HG03439 (cell line): ENCODE data around the gene SPTB.
"Not testable (repeated sequence)": the region's sequence is repeated elsewhere in the genome, so short reads cannot be mapped to it uniquely, and the experiment has no call there.

Experiments used
- ATAC-seq: cut with Tn5 transposase; IDR thresholded peaks from one replicate; pipeline ENCODE4 v1.9.1; 2021; ENCODE audit warnings: mild to moderate bottlenecking, moderate library complexity; ENCODE audit not compliant: unreplicated experiment

Gene SPTB

GRCh38 chr14:64824471-64824870 lies 55.2 kb downstream of the SPTB start:
- ATAC-seq = no peak

- no peak for ATAC-seq
Observed at GRCh38 chr14:64823305-64823861, 56.3 kb downstream of the SPTB start.

GRCh38 chr14:64821651-64822050 lies 58.1 kb downstream of the SPTB start:
- no peak for ATAC-seq

GRCh38 chr14:64818151-64818550 lies 61.6 kb downstream of the SPTB start:
- no peak for ATAC-seq

- ATAC-seq = no peak
Observed at GRCh38 chr14:64817631-64818030, 62.1 kb downstream of the SPTB start.

GRCh38 chr14:64816221-64816783 lies 63.4 kb downstream of the SPTB start:
- no peak for ATAC-seq

GRCh38 chr14:64815257-64815656 lies 64.5 kb downstream of the SPTB start:
- no peak for ATAC-seq

- ATAC-seq = no peak
Observed at GRCh38 chr14:64812412-64812811, 67.3 kb downstream of the SPTB start.

DNA sequence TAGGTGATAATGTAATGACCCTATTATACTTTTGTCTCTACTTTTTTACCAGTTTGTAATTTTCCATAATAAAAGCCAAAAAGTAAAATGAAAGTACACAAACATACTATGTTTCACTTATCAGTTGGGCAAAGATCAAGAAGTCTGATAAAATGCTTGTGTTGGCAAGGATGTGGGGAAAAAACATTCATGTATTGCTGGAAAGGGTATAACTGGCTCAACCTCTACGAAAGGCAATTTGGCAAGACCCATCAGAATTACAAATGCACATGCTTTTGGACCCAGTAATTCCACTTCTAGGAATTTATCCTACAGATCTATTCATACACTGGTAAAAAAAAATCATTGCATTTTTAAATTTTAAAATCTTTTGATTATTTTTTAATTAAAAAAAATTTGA lies 68.0 kb downstream of the SPTB start:
- ATAC-seq = no peak

- no peak for ATAC-seq
Observed at GRCh38 chr14:64808449-64808848, 71.3 kb downstream of the SPTB start.

DNA sequence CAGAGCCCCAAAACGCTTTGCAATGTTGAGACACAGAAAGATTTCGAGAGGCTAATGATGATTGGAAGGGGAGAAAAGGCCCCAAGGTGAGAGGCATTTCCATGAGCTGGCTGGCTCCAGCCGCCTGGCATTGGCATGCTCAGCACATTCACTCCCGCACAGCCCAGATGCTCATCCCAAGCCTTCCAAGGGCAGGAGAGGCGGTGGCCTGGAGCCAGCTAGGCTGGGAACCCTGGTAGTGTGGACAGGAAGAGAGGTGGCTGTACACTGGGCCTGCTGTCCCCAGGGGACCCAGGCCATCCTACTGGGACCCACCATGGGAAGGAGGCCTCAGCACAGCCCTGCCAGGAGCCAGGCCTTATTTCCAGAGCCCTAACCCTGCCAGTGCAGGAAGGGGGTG lies 72.2 kb downstream of the SPTB start:
- no peak for ATAC-seq

- no peak for ATAC-seq
Observed at GRCh38 chr14:64806862-64807495, 72.7 kb downstream of the SPTB start.

- ATAC-seq = no peak
Observed at GRCh38 chr14:64806202-64806861, 73.4 kb downstream of the SPTB start.

DNA sequence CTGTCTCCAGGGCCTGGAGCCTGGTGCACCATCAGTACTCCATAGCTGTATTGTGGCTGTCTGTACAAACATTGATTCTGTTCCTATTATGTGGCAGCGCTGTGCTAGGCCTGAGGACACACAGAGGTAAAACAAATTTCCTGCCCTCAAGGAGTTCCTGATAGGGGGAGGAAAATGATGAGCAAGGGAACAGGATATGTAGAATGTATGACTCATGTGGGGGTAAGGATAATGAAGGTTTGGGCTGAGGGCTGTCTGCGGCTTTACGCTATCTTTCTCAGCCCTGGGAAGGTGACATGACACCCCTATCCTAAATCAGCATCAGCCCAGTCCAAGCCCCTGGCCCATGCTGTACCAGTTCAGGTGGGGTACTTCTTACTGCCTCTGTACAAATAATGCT lies 74.1 kb downstream of the SPTB start:
- not testable (repeated sequence) for ATAC-seq

- no peak for ATAC-seq
Observed at GRCh38 chr14:64804754-64805260, 74.9 kb downstream of the SPTB start.

- ATAC-seq = no peak
Observed at GRCh38 chr14:64801800-64802199, 77.9 kb downstream of the SPTB start.

- no peak for ATAC-seq
Observed at GRCh38 chr14:64801046-64801445, 78.7 kb downstream of the SPTB start.

DNA sequence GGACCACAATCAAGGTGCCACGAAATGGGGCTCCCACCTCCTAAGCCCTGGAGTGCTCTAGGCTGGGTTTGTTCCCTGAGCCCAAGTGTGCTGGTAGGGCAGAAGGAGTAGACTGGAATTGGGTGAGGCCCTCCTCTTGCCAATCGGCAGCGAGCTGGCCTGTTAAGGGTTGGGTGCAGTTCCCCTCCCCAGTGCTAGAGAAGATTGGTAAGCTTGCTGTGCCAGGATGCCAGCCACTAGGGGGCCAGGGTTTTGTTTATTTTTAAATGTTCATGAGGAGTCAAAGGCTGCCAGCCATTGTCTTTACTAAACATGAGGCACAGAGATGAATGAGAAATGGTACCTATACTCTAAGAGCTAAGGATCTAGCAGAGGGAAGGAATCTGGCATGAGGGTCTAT lies 79.7 kb downstream of the SPTB start:
- no peak for ATAC-seq

- no peak for ATAC-seq
Observed at GRCh38 chr14:64799555-64799954, 80.2 kb downstream of the SPTB start.

- ATAC-seq = no peak
Observed at GRCh38 chr14:64796369-64796768, 83.3 kb downstream of the SPTB start.

DNA sequence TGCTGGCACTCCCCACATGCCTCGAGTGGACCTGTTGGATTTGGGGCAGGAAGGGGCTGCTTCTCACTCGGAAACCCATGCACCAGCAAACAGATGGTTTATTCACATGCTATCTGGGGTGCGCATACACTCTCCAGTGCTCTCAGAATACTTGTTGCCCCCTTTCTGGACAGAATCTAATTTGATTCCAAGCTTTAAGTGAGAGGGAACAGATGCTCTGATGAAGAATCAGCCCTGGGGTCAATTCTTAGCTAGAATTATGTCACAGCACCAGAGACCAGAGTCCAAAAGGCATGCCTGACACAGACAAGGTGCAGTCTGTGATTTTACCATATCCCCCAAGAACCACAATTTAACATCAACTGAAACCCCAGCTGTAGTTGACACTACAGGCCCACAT lies 83.8 kb downstream of the SPTB start:
- ATAC-seq = no peak

DNA sequence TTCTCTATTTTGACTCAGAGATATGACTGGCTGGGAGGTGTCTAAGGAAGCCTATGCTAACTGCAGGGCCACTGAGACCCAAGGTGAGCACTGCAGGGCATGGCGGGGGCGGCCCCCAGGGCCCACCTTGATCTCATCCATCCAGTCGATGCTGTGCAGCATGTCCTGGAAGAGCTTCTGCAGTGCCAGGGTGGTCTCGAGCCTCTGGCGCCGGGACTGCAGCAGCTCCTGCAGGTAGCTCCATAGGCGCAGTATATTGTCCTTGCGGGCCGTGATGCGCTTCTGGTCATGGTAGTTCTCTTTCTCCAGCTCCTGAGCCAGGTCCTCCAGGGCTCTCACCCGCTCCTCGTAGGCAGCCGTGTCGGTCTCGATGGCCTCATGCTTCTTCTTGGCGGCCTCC lies 84.5 kb downstream of the SPTB start:
- no peak for ATAC-seq
